ENCODE data around the gene ANKRD40.

Gene ANKRD40

GRCh38 chr17:50707289-50708049 is at the start of gene ANKRD40:
Gene ANKRD40, minus strand, starts transcription at chr17:50707914. Its CDS starts 260 bp downstream, at chr17:50707654.
- DNase-seq (ENCODE audit: low read depth, low spot score): no peak
- Histone ChIP-seq H3K27me3 (ENCODE audit: insufficient read depth, insufficient read length) (no peaks in the 10 kb centered on the region), H3K36me3 (ENCODE audit: insufficient read depth, insufficient read length, low read length) (peaks cover 30% of the 10 kb centered on the region), H3K4me3 (ENCODE audit: insufficient read length, low read depth) (peak within 1 kb of the TSS; percentile 92), H3K9ac (ENCODE audit: insufficient read length, low read depth) (peak within 1 kb of the TSS; percentile 99), H3K9me3 (ENCODE audit: insufficient read depth, low read length) (no peaks in the 10 kb centered on the region), H3K4me1 (ENCODE audit: insufficient read depth, insufficient read length) (no peaks in the 10 kb centered on the region)
- no peak for TF ChIP-seq SUZ12 (IDR thresholded peaks at IDR 0.05; ENCODE audit: extremely low read depth, insufficient read depth, insufficient read length)
- TF ChIP-seq YY1 (IDR thresholded peaks at IDR 0.05; ENCODE audit: insufficient read depth, insufficient read length): no peak
- TF ChIP-seq ZNF274 (IDR thresholded peaks at IDR 0.05; ENCODE audit: low read depth, low read length): no peak

- Histone ChIP-seq H3K9ac (ENCODE audit: insufficient read length, low read depth) (no peak overlapping the region), H3K36me3 (ENCODE audit: insufficient read depth, insufficient read length, low read length) (peaks cover 63% of the 10 kb centered on the region), H3K4me3 (ENCODE audit: insufficient read length, low read depth) (no peak overlapping the region), H3K27me3 (ENCODE audit: insufficient read depth, insufficient read length) (no peaks in the 10 kb centered on the region), H3K4me1 (ENCODE audit: insufficient read depth, insufficient read length) (peaks cover 6% of the 10 kb centered on the region), H3K9me3 (ENCODE audit: insufficient read depth, low read length) (no peaks in the 10 kb centered on the region)
- TF ChIP-seq ZNF274 (IDR thresholded peaks at IDR 0.05; ENCODE audit: low read depth, low read length) (no peak), YY1 (IDR thresholded peaks at IDR 0.05; ENCODE audit: insufficient read depth, insufficient read length) (no peak), SUZ12 (IDR thresholded peaks at IDR 0.05; ENCODE audit: extremely low read depth, insufficient read depth, insufficient read length) (no peak)
- no peak for DNase-seq (ENCODE audit: low read depth, low spot score)
Observed at GRCh38 chr17:50754521-50754920, 46.8 kb upstream of the ANKRD40 start.

- TF ChIP-seq ZNF274 (IDR thresholded peaks at IDR 0.05; ENCODE audit: low read depth, low read length) (no peak), YY1 (IDR thresholded peaks at IDR 0.05; ENCODE audit: insufficient read depth, insufficient read length) (no peak), SUZ12 (IDR thresholded peaks at IDR 0.05; ENCODE audit: extremely low read depth, insufficient read depth, insufficient read length) (no peak)
- Histone ChIP-seq H3K36me3 (ENCODE audit: insufficient read depth, insufficient read length, low read length) (peaks cover 94% of the 10 kb centered on the region), H3K9ac (ENCODE audit: insufficient read length, low read depth) (no peak overlapping the region), H3K9me3 (ENCODE audit: insufficient read depth, low read length) (no peaks in the 10 kb centered on the region), H3K27me3 (ENCODE audit: insufficient read depth, insufficient read length) (no peaks in the 10 kb centered on the region), H3K4me1 (ENCODE audit: insufficient read depth, insufficient read length) (no peaks in the 10 kb centered on the region), H3K4me3 (ENCODE audit: insufficient read length, low read depth) (no peak overlapping the region)
- no peak for DNase-seq (ENCODE audit: low read depth, low spot score)
Observed at GRCh38 chr17:50749245-50749644, 41.5 kb upstream of the ANKRD40 start.

- TF ChIP-seq SUZ12 (IDR thresholded peaks at IDR 0.05; ENCODE audit: extremely low read depth, insufficient read depth, insufficient read length): no peak
- no peak for TF ChIP-seq ZNF274 (IDR thresholded peaks at IDR 0.05; ENCODE audit: low read depth, low read length)
- no peak for TF ChIP-seq YY1 (IDR thresholded peaks at IDR 0.05; ENCODE audit: insufficient read depth, insufficient read length)
- no peak for DNase-seq (ENCODE audit: low read depth, low spot score)
- peaks cover 94% of the 10 kb centered on the region for H3K36me3 ChIP-seq (ENCODE audit: insufficient read depth, insufficient read length, low read length)
Observed at GRCh38 chr17:50745631-50746030, 37.9 kb upstream of the ANKRD40 start.

GRCh38 chr17:50739098-50739497 is 31.4 kb upstream of the ANKRD40 start:
- Histone ChIP-seq H3K4me1 (ENCODE audit: insufficient read depth, insufficient read length) (no peaks in the 10 kb centered on the region), H3K9me3 (ENCODE audit: insufficient read depth, low read length) (no peaks in the 10 kb centered on the region), H3K9ac (ENCODE audit: insufficient read length, low read depth) (no peak overlapping the region), H3K27me3 (ENCODE audit: insufficient read depth, insufficient read length) (no peaks in the 10 kb centered on the region), H3K36me3 (ENCODE audit: insufficient read depth, insufficient read length, low read length) (peaks cover 77% of the 10 kb centered on the region), H3K4me3 (ENCODE audit: insufficient read length, low read depth) (no peak overlapping the region)
- DNase-seq (ENCODE audit: low read depth, low spot score): no peak
- TF ChIP-seq SUZ12 (IDR thresholded peaks at IDR 0.05; ENCODE audit: extremely low read depth, insufficient read depth, insufficient read length): no peak
- TF ChIP-seq YY1 (IDR thresholded peaks at IDR 0.05; ENCODE audit: insufficient read depth, insufficient read length): no peak
- TF ChIP-seq ZNF274 (IDR thresholded peaks at IDR 0.05; ENCODE audit: low read depth, low read length): no peak

More at GRCh38 chr17:50745631-50746030, 37.9 kb upstream of the ANKRD40 start:
- Histone ChIP-seq H3K9me3 (ENCODE audit: insufficient read depth, low read length) (no peaks in the 10 kb centered on the region), H3K4me1 (ENCODE audit: insufficient read depth, insufficient read length) (no peaks in the 10 kb centered on the region), H3K4me3 (ENCODE audit: insufficient read length, low read depth) (no peak overlapping the region), H3K9ac (ENCODE audit: insufficient read length, low read depth) (no peak overlapping the region), H3K27me3 (ENCODE audit: insufficient read depth, insufficient read length) (no peaks in the 10 kb centered on the region)

- no peak for DNase-seq (ENCODE audit: low read depth, low spot score)
- H3K4me3 ChIP-seq (ENCODE audit: insufficient read length, low read depth): no peak overlapping the region
- H3K4me1 ChIP-seq (ENCODE audit: insufficient read depth, insufficient read length): no peaks in the 10 kb centered on the region
- H3K9me3 ChIP-seq (ENCODE audit: insufficient read depth, low read length): no peaks in the 10 kb centered on the region
- peaks cover 62% of the 10 kb centered on the region for H3K36me3 ChIP-seq (ENCODE audit: insufficient read depth, insufficient read length, low read length)
- no peak for TF ChIP-seq SUZ12 (IDR thresholded peaks at IDR 0.05; ENCODE audit: extremely low read depth, insufficient read depth, insufficient read length)
- TF ChIP-seq YY1 (IDR thresholded peaks at IDR 0.05; ENCODE audit: insufficient read depth, insufficient read length): no peak
- no peak for TF ChIP-seq ZNF274 (IDR thresholded peaks at IDR 0.05; ENCODE audit: low read depth, low read length)
- no peaks in the 10 kb centered on the region for H3K27me3 ChIP-seq (ENCODE audit: insufficient read depth, insufficient read length)
- H3K9ac ChIP-seq (ENCODE audit: insufficient read length, low read depth): no peak overlapping the region
Observed at GRCh38 chr17:50737118-50737698, 29.5 kb upstream of the ANKRD40 start.

GRCh38 chr17:50735287-50735686 is 27.6 kb upstream of the ANKRD40 start:
- H3K27me3 ChIP-seq (ENCODE audit: insufficient read depth, insufficient read length): no peaks in the 10 kb centered on the region
- no peak overlapping the region for H3K4me3 ChIP-seq (ENCODE audit: insufficient read length, low read depth)
- H3K4me1 ChIP-seq (ENCODE audit: insufficient read depth, insufficient read length): no peaks in the 10 kb centered on the region
- H3K36me3 ChIP-seq (ENCODE audit: insufficient read depth, insufficient read length, low read length): peaks cover 54% of the 10 kb centered on the region
- TF ChIP-seq SUZ12 (IDR thresholded peaks at IDR 0.05; ENCODE audit: extremely low read depth, insufficient read depth, insufficient read length): no peak
- no peak for TF ChIP-seq YY1 (IDR thresholded peaks at IDR 0.05; ENCODE audit: insufficient read depth, insufficient read length)
- TF ChIP-seq ZNF274 (IDR thresholded peaks at IDR 0.05; ENCODE audit: low read depth, low read length): no peak
- H3K9me3 ChIP-seq (ENCODE audit: insufficient read depth, low read length): no peaks in the 10 kb centered on the region
- no peak for DNase-seq (ENCODE audit: low read depth, low spot score)
- H3K9ac ChIP-seq (ENCODE audit: insufficient read length, low read depth): no peak overlapping the region
